ENCODE results near the gene GANC.
"Not testable (repeated sequence)": the region's sequence is repeated elsewhere in the genome, so short reads cannot be mapped to it uniquely, and the experiment has no call there.

GANC gene

GRCh38 chr15:42283671-42284070 is 10.7 kb downstream of the GANC start:
- FAIRE-seq, result no peak

DNA sequence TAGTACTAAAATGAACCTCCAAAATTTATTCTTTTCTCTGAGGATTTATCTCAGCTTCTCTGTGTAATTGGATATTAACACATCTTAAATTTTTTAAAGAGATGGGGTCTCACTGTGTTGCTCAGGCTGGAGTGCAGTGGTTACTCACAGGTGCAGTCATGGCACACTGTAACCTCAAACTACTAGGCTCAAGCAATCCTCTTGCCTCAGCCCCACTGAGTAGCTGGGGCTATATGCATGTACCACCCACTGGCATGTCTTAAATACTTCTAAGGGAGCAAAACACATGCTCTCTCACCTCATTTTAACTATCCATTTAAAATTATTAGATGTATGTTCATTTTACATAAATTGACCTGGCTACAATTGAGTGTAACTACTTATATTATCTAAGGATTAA is 11.6 kb downstream of the GANC start:
- no peak for FAIRE-seq

- FAIRE-seq, result no peak
Measured at GRCh38 chr15:42285034-42285433, 12.0 kb downstream of the GANC start.

DNA sequence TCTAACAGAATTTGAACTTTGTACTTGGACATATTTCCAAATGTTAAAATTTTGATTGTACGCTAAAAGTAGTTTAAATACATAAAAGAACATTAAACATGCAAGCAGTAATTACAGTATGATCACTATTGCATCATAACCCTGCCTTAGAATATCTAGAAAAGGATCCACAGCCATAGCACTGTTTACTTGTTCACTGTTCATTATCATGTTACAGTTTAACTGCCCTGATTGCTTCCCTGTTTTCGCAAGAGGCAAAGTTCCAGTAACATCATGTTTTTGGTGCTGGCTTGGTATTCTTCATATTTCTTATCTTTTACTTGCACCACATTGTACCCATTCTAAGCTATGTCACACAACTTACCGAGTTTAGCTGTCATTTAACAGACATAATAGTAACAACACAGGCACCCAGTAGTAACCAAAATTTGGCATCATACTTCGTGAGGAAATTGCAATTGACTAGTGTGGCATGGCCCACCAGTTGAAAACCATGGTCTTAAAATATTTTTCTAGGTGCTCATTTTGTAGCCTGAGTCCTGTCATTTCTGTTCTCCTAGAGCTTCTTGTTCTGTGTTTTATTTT is 13.5 kb downstream of the GANC start:
- FAIRE-seq, result no peak

GRCh38 chr15:42287931-42288330 is 14.9 kb downstream of the GANC start:
- no peak for FAIRE-seq

DNA sequence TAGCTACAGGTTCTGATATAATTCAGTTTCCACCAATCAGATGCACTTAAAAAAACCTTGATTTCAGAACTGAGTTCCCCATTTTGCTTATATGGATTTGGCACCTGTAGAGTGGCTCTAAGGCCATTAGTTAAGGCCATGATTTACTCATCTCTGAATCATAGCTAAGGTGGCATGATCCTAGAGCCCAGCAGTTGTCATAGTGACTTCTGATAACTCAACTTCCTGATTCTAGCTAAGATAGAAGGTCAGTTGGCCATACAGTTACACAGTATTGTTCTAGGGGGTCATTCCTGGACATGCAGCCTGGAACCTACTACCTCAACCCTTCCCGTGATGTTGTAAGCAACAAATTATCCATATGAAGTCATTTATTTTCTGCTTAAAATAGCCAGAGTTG is 16.2 kb downstream of the GANC start:
- FAIRE-seq, result no peak

- not testable (repeated sequence) for FAIRE-seq
Measured at GRCh38 chr15:42301004-42301403, 28.0 kb downstream of the GANC start.

GRCh38 chr15:42306681-42307080 is 33.7 kb downstream of the GANC start:
- no peak for FAIRE-seq

DNA sequence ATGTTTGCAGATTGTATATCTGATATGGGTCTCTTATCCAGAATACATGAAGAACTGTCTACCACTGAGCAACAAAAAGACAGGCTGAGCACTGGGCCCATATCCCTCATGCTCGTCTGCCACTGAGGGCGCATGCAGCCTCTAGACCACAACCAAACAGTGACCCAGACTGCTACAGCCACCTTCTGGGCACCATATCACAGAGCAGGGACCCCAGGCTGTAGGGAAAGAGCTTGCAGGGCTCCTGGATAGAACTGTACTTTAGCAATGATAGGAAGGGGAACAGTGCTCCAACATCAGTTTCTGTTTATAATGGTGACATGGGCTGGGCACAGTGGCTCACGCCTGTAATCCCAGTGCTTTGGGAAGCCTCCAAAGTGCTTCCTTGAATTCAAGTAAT is 40.5 kb downstream of the GANC start:
- FAIRE-seq, result no peak

GRCh38 chr15:42314818-42315217 is 41.8 kb downstream of the GANC start:
- FAIRE-seq, result no peak

- no peak for FAIRE-seq
Measured at GRCh38 chr15:42315521-42315920, 42.5 kb downstream of the GANC start.

- not testable (repeated sequence) for FAIRE-seq
Measured at GRCh38 chr15:42316282-42316805, 43.3 kb downstream of the GANC start.

DNA sequence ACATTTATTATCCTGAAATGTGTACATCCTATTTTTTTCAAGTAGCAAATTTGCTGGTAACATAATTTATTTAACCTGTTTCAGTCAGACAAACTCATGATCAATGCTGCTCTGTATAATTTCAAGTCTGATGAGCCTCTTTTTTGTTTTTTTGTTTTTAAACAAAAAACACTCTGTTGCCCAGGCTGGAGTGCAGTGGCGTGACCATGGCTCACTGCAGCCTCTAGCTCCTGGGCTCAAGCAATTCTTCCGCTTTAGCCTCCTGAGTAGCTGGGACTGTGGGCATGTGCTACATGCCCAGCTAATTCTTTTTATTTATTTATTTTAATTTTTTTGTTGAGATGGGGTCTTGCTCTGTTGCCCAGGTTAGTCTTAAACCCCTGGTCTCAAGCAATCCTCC is 46.2 kb downstream of the GANC start:
- FAIRE-seq, result no peak

DNA sequence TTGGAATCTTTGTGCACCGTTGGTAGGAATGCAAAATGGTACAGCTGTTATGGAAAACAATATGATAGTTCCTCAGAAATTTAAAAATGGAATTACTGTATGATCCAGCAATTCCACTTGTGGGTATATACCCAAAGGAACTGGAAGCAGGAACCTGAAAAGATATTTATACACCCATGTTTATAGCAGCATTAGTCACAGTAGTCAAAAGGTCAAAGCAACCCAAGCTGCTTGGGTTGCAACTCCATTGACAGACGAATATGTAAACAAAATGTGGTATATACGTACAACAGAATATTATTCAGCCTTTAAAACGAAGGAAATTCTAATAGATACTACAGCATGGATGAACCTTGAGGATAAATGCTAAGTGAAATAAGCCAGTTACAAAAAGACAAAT is 51.3 kb downstream of the GANC start:
- no peak for FAIRE-seq

GRCh38 chr15:42329161-42329560 is 56.2 kb downstream of the GANC start:
- FAIRE-seq, result no peak

DNA sequence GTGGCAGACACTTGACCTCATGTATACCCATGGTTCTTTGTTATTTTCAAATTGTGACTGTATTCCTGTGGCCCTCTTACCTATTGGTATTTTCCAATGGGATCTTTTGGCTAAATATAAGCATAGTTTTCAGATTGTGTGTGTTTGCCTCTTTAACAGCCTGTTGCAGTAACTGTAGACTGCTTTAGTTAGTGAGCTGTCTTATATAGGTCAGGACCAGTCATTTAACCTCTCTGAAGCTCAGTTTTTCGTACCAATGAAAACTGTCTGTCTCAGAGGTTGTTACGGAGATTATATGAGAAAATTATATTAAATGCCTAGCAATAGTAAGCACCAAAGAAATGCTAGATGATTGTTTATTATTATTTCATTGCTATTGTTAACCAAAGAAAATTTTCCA is 57.0 kb downstream of the GANC start:
- no peak for FAIRE-seq

GRCh38 chr15:42331235-42331634 is 58.2 kb downstream of the GANC start:
- no peak for FAIRE-seq

DNA sequence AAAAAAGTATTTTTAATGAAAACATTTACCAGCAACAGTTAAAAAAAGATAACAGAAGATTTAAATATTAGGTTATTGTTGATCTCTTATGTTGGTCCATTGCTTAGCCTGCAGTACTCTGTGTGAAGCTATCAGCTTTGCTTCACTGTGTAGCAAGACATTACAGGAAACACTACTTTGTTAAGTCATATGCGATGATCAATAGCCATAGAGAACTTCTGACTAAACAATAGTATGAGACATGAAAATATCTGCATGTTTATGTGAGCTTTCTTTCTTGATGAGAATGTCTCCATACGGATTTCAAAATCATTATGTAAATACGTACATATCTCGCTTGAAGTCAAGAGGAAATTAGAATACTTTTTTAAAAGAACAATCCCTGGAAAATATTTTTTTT is 59.3 kb downstream of the GANC start:
- FAIRE-seq, result no peak

- no peak for FAIRE-seq
Measured at GRCh38 chr15:42335074-42335473, 62.1 kb downstream of the GANC start.

DNA sequence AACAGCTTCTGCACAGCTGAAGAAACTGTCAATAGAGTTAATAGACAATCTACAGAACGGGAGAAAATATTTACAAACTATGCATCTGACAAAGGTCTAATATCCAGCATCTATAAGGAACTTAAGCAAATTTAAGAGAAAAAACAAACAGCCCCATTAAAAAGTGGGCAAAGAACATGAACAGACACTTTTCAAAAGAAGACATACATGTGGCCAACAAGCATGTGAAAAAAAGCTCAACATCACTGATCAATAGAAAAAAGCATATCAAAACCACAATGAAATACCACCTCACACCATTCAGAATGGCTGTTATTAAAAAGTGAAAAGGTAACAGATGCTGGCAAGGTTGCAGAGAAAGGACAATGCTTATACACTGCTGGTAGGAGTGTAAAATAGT is 63.6 kb downstream of the GANC start:
- not testable (repeated sequence) for FAIRE-seq

- not testable (repeated sequence) for FAIRE-seq
Measured at GRCh38 chr15:42337104-42337503, 64.1 kb downstream of the GANC start.

- FAIRE-seq, result no peak
Measured at GRCh38 chr15:42338500-42338899, 65.5 kb downstream of the GANC start.

GRCh38 chr15:42343596-42344232 is 70.7 kb downstream of the GANC start:
- FAIRE-seq, result no peak

- no peak for FAIRE-seq
Measured at GRCh38 chr15:42344763-42345162, 71.8 kb downstream of the GANC start.

DNA sequence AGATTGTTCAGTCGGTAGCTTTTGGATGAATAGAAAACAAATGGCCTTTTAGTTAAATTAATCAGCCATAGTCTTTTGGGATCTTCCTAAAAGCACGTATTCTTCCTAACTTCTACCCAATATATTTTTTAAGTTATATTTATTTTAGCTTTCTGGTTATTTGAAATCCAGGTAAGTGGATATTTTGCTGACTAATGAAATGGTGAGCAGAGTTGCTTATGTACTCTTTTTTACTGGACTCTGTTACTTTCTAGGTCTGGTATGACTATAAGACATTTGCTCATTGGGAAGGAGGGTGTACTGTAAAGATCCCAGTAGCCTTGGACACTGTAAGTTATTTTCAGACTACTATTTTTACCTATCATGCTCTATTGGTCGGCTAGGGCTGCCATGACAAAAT is 72.5 kb downstream of the GANC start:
- no peak for FAIRE-seq

All from G401.6 (cell line).